Calu3 (cell line): ENCODE results near the gene NCAPH2. TPM values are rescaled to one million over a fixed set of nuclear protein-coding genes. Genes with fewer than 3 reads are reported as not detected.

Experiments
- BruUV-seq: library from RNA; stranded (reverse); fragments of 400-500 nt; replicated peaks from 2 replicates; lab custom pipeline; 2021; lab: Mats Ljungman, UMichigan
- CTCF ChIA-PET: fragments of 300-600 bp; sonication (Branson Sonifier 250); formaldehyde crosslinking; loops from one replicate; lab custom pipeline; 2022; ENCODE audit warnings: antibody characterized with exemption; lab: Charles Lee
- DNase-seq: peaks from one replicate; pipeline ENCODE4 v3.0.0; 2022
- H3K27ac Mint-ChIP-seq: one replicate; pipeline ENCODE4 v1.8.0; 2022; ENCODE audit warnings: mixed read lengths; ENCODE audit not compliant: unreplicated experiment
- H3K27me3 Mint-ChIP-seq: one replicate; pipeline ENCODE4 v1.8.0; 2022; ENCODE audit warnings: mixed read lengths; ENCODE audit not compliant: unreplicated experiment
- H3K36me3 Mint-ChIP-seq: one replicate; pipeline ENCODE4 v1.8.0; 2022; ENCODE audit warnings: mild to moderate bottlenecking, moderate library complexity, mixed read lengths; ENCODE audit not compliant: insufficient read depth, unreplicated experiment
- H3K4me1 Mint-ChIP-seq: one replicate; pipeline ENCODE4 v1.8.0; 2022; ENCODE audit warnings: mild to moderate bottlenecking, low read depth, mixed read lengths; ENCODE audit not compliant: unreplicated experiment
- H3K4me3 Mint-ChIP-seq: one replicate; pipeline ENCODE4 v1.8.0; 2022; ENCODE audit warnings: mild to moderate bottlenecking, low read depth, moderate library complexity, mixed read lengths; ENCODE audit not compliant: unreplicated experiment
- H3K9me3 Mint-ChIP-seq: one replicate; pipeline ENCODE4 v1.8.0; 2022; ENCODE audit warnings: low read depth, mixed read lengths; ENCODE audit not compliant: unreplicated experiment
- intact Hi-C: fragments of 100-400 bp; cut with micrococcal nuclease; formaldehyde crosslinking; loops from one replicate; pipeline ENCODE4 v1.10.0; 2022; ENCODE audit not compliant: unreplicated experiment
- total RNA-seq: library from RNA; stranded (reverse); gene quantifications from 2 replicates; pipeline ENCODE4 v1.2.3, GENCODE V29; 2022
- TF ChIP-seq, protein P1 (sequence below): fragments of 200-600 bp; IDR thresholded peaks from one replicate; pipeline ENCODE4 v1.8.0; 2022; ENCODE audit warnings: antibody characterized with exemption; ENCODE audit not compliant: unreplicated experiment

Gene NCAPH2
- total RNA-seq, 1 experiment from 2014 or later, result 92.0 TPM

DNA sequence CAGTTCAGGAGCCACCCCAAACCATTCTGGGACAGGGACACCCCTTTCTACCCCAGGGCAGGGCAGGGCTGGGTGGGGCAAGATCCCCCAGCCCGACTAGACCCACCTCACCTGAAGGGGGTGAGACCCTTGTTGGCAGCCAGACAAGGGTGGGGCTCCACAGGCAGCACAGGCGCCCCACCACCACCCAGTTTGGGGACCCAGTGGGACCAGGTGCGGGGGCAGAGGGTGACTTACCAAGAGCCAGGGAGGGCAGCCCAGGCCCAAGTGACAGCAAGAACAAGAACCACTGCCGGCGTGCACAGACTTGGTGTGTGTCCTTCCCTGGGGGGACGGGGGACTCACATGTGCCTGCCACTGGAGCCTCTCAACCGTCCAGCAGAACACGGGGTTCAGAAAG, 24.5 kb upstream of the NCAPH2 start:
- intact Hi-C loops, result no loop called here
- no peak for DNase-seq
- Mint-ChIP-seq H3K27me3 (peaks cover 15% of the 10 kb centered on the region), H3K27ac (no peak overlapping the region), H3K9me3 (no peaks in the 10 kb centered on the region), H3K4me3 (peak overlapping the region; percentile 82), H3K4me1 (peaks cover 38% of the 10 kb centered on the region), H3K36me3 (peaks cover 62% of the 10 kb centered on the region)
- BruUV-seq, result no TSS peak
- CTCF ChIA-PET, result interaction anchor here (0.7 to 1.6 kb wide), 3 partner anchors 13 to 52 kb away, joined by 3 to 5 read pairs (median 4); partner anchors contain the start of gene SCO2
- TF ChIP-seq, protein P1, sequence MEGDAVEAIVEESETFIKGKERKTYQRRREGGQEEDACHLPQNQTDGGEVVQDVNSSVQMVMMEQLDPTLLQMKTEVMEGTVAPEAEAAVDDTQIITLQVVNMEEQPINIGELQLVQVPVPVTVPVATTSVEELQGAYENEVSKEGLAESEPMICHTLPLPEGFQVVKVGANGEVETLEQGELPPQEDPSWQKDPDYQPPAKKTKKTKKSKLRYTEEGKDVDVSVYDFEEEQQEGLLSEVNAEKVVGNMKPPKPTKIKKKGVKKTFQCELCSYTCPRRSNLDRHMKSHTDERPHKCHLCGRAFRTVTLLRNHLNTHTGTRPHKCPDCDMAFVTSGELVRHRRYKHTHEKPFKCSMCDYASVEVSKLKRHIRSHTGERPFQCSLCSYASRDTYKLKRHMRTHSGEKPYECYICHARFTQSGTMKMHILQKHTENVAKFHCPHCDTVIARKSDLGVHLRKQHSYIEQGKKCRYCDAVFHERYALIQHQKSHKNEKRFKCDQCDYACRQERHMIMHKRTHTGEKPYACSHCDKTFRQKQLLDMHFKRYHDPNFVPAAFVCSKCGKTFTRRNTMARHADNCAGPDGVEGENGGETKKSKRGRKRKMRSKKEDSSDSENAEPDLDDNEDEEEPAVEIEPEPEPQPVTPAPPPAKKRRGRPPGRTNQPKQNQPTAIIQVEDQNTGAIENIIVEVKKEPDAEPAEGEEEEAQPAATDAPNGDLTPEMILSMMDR, result no peak

DNA sequence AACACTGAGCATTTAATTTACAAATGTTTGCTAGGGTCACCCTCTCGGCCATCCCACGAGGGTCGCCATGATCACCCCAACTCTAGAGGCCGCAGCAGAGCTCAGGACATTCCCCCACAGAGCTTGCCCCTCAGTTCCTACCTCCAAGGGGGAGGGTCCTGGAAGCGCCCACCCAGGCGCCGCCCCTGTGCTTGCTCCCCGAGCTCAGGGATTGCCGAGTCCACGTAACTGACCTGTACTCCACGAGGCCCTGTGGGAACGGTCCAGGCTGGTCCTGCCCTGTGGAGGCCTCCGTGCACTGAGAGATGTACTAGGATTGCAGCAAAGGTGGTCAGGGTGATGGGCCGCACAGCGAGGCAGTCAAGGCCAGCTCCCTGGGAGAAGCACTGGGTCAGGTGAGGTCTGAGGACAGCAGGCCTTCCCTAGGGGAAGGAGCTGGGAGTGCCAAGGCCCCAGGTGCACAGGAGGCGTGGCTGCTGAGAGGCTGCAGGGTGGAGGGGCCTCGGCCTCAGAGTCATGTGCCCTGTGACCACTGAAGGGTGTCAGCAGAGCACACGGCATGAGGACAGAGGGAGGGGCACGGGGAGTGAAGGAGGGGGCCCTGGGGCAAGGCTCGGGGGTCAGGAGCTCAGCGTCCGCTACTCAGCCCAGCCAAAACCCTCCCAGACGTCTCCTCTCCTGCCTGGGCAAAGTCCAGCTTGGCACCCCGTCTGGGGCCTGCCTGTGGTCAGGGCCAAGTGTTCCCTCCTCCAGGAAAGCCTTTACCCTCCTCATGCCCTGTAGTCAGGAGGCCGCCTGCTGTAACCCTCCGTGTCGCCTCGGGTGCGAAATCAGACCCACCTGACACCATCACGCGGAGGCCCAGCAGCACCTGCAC, 23.8 kb upstream of the NCAPH2 start:
- CTCF ChIA-PET, result interaction anchor here (0.6 to 1.6 kb wide), 4 partner anchors 14 to 56 kb away, joined by 3 to 5 read pairs (median 4); partner anchors contain the start of gene SCO2
- intact Hi-C loops, result no loop called here
- Mint-ChIP-seq H3K27ac (peak overlapping the region; percentile 70), H3K4me3 (peak overlapping the region; percentile 30), H3K36me3 (peaks cover 62% of the 10 kb centered on the region), H3K9me3 (no peaks in the 10 kb centered on the region), H3K27me3 (peaks cover 12% of the 10 kb centered on the region), H3K4me1 (peaks cover 38% of the 10 kb centered on the region)
- BruUV-seq, result no TSS peak
- DNase-seq, result peak; percentile 58
- TF ChIP-seq, protein P1, result no peak

DNA sequence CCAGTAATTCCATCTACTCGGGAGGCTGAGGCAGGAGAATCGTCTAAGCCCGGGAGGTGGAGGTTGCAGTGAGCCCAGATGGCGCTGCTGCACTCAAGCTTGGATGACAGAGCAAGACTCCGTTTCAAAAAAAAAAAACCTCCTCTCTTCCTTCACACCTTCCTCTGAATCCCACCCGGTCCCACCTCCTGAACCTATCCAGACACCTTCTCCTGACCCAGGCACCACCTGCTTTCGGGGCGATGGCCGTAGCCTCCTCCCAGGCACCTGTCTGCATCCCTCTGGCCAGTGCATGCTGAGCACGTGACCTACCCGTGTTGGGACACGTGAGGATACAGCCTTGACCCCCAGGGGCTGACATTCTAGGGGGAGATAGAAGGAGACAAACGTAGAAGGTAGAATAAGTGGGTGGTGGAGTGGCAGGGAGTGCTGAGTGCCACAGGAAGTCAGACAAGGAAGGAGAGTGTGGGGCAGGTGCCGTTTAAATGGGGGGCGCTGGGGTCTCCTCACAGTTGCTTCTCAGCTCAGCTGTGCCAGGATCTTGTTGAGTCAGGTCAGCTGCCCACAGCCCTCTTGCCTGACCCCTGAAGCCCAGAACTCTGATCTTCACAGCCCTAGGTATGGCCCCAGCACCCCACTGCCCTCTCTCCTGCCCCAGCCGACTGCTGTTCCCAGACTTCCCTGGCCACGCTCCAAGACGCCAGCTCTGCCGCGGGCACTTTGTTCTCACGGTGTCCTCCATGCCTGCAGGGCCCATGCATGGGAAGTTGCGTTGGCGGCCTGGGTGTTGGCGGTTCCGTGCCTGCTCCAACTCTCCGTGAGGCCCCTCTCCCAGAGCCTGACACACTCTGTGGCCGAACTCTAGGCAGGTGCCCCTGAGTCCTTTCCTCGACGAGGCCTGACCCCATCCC, 22.5 kb upstream of the NCAPH2 start:
- TF ChIP-seq, protein P1, result no peak
- H3K4me3 Mint-ChIP-seq, result peak overlapping the region; percentile 24
- DNase-seq, result peak; percentile 69
- peaks cover 38% of the 10 kb centered on the region for H3K4me1 Mint-ChIP-seq
- peaks cover 58% of the 10 kb centered on the region for H3K36me3 Mint-ChIP-seq
- no peaks in the 10 kb centered on the region for H3K27me3 Mint-ChIP-seq
- intact Hi-C loops, result no loop called here
- H3K27ac Mint-ChIP-seq, result peak overlapping the region; percentile 85
- CTCF ChIA-PET, result interaction anchor here (0.6 to 1.5 kb wide), 3 partner anchors 13 to 40 kb away, joined by 3 to 4 read pairs (median 3); partner anchors contain the start of gene SCO2
- TSS peak; percentile 28 for BruUV-seq
- H3K9me3 Mint-ChIP-seq, result no peaks in the 10 kb centered on the region
